Neural progenitor cell (in vitro differentiated cells): ENCODE measurements around the gene CTNNAL1.

ENCODE experiments used
- EZH2 ChIP-seq: fragments of 200-600 bp; sonication (generic); IDR thresholded peaks from 2 replicates; pipeline ENCODE4 v1.6.1; 2017; ENCODE audit warnings: antibody characterized with exemption, mild to moderate bottlenecking, moderate library complexity
- TF ChIP-seq, protein P1 (sequence below): fragments of 200-600 bp; sonication (generic); IDR thresholded peaks from 2 replicates; pipeline ENCODE4 v1.5.1; 2017; ENCODE audit warnings: antibody characterized with exemption, mild to moderate bottlenecking

DNA sequence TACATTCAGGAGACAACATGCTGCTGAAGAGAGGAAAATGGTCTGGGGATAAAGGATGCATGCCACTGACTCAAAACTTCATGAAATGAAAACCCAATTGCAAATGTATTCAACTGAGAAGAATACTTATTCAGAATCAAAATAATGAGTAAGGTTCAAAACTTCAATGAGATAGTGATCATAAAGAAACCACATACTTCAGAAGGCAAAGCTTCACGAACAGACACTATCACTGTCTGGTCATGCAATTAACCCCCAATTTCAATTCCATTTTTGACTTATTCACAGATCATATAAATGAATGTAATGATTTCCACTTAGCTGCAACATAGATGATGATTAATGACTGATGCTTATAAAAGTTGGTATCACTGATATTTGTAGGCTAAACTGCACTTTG, 33.0 kb upstream of the CTNNAL1 start:
- TF ChIP-seq EZH2 = no peak
- TF ChIP-seq, protein P1, sequence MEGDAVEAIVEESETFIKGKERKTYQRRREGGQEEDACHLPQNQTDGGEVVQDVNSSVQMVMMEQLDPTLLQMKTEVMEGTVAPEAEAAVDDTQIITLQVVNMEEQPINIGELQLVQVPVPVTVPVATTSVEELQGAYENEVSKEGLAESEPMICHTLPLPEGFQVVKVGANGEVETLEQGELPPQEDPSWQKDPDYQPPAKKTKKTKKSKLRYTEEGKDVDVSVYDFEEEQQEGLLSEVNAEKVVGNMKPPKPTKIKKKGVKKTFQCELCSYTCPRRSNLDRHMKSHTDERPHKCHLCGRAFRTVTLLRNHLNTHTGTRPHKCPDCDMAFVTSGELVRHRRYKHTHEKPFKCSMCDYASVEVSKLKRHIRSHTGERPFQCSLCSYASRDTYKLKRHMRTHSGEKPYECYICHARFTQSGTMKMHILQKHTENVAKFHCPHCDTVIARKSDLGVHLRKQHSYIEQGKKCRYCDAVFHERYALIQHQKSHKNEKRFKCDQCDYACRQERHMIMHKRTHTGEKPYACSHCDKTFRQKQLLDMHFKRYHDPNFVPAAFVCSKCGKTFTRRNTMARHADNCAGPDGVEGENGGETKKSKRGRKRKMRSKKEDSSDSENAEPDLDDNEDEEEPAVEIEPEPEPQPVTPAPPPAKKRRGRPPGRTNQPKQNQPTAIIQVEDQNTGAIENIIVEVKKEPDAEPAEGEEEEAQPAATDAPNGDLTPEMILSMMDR = no peak
